ENCODE results near the gene HSPB8.

The HSPB8 gene

DNA sequence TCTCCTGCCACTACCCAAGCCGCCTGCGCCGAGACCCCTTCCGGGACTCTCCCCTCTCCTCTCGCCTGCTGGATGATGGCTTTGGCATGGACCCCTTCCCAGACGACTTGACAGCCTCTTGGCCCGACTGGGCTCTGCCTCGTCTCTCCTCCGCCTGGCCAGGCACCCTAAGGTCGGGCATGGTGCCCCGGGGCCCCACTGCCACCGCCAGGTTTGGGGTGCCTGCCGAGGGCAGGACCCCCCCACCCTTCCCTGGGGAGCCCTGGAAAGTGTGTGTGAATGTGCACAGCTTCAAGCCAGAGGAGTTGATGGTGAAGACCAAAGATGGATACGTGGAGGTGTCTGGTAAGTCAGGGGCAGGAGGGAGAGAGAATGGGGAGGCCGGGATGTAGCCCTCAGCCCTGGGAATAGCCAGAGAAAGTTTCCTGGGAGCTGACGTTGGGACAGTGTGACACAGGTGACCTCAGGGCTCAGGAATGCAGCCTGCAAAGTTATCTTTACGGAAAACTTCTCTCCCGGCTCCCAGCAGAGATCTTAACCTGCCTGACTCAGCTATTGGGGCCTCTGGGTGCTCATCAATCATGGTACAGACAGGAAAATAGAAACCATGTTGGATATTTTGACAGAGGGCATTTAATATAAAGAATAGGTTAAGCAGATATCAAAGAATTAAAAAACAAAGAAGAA is 747 bp downstream of the HSPB8 start:
- H3K27ac ChIP-seq = no peak overlapping the region
- TF ChIP-seq CTCF (conservative IDR thresholded peaks at IDR 0.05) (no peak), ZFX (IDR thresholded peaks at IDR 0.05) (no peak)

GRCh38 chr12:119180380-119181040 is 1.8 kb downstream of the HSPB8 start:
- TF ChIP-seq ZFX (IDR thresholded peaks at IDR 0.05) (no peak), CTCF (conservative IDR thresholded peaks at IDR 0.05) (no peak)
- no peak overlapping the region for H3K27ac ChIP-seq

DNA sequence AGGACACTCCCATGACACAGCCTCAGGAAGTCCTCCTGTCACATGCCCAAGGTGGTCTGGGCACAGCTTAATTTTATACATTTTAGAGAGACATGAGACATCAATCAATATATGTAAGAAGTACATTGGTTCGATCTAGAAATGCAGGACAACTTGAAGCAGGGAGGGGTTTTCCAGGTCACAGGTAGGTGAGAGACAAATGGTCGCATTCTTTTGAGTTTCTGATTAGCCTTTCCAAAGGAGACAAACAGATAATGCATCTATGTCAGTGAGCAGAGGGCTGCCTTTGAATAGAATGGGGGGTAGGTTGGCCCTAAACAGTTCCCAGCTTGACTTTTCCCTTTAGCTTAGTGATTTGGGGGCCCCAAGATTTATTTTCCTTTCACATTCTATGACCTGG is 2.5 kb downstream of the HSPB8 start:
- no peak overlapping the region for H3K27ac ChIP-seq
- TF ChIP-seq ZFX (IDR thresholded peaks at IDR 0.05) = no peak
- TF ChIP-seq CTCF (conservative IDR thresholded peaks at IDR 0.05) = no peak

GRCh38 chr12:119181944-119182343 is 3.2 kb downstream of the HSPB8 start:
- no peak overlapping the region for H3K27ac ChIP-seq
- TF ChIP-seq CTCF (conservative IDR thresholded peaks at IDR 0.05) = no peak
- TF ChIP-seq ZFX (IDR thresholded peaks at IDR 0.05) = no peak

- H3K27ac ChIP-seq = no peak overlapping the region
- no peak for TF ChIP-seq CTCF (conservative IDR thresholded peaks at IDR 0.05)
- TF ChIP-seq ZFX (IDR thresholded peaks at IDR 0.05) = no peak
Measured at GRCh38 chr12:119182701-119183493, 4.2 kb downstream of the HSPB8 start.

DNA sequence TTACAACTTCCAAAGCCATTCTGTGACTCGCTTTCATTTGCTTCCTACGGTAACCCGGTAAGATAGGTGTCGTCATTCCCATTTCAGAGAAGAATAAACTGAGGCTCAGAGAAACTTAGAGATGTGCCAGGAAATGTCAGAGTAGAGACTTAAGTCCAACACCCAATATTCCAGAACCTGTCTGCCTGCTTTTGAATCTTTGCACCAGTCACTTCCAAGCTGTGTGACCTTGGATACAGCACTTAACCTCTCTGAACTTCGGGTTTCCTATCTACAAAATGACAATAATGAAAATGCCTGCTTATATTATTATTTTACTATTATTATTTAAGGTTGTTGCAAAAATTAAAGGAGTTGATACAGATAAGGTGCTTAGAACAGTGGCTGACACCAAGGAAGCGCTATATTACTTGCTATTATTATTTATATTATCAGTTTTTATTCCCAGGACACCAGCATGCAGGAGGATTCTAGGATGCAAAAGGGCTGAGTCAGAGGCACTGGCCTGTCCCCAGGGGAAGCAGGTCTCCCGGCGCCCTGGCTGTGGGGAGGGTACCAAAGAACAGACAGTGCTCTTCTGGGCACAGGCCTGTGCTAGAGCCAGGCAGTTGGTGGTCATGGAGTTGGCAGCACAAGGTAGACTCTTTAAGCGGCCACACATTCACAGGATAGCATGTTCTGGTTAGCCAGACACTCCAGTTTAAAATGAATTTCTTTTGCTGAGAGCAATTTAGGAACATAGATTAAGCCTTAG is 5.4 kb downstream of the HSPB8 start:
- TF ChIP-seq ZFX (IDR thresholded peaks at IDR 0.05) (no peak), CTCF (conservative IDR thresholded peaks at IDR 0.05) (no peak)
- H3K27ac ChIP-seq = no peak overlapping the region
